GM12873 (cell line): ENCODE results near the gene MIPOL1.

Source experiments
- CTCF ChIP-seq: IDR thresholded peaks from 2 replicates; pipeline ENCODE4 v1.5.1; 2012; ENCODE audit warnings: low read depth, mild to moderate bottlenecking, moderate library complexity, low read length, control low read depth; ENCODE audit not compliant: insufficient read depth; ENCODE audit errors: missing control alignments

The MIPOL1 gene

GRCh38 chr14:37546621-37547447 lies 349.1 kb downstream of the MIPOL1 start:
- no peak for TF ChIP-seq CTCF

- TF ChIP-seq CTCF: no peak
Observed at GRCh38 chr14:37550511-37550910, 352.8 kb downstream of the MIPOL1 start.

GRCh38 chr14:37551119-37551518 lies 353.4 kb downstream of the MIPOL1 start:
- no peak for TF ChIP-seq CTCF

GRCh38 chr14:37553935-37554550 lies 356.3 kb downstream of the MIPOL1 start:
- TF ChIP-seq CTCF: no peak

- TF ChIP-seq CTCF: no peak
Observed at GRCh38 chr14:37558740-37559139, 361.0 kb downstream of the MIPOL1 start.

GRCh38 chr14:37559386-37559785 lies 361.6 kb downstream of the MIPOL1 start:
- no peak for TF ChIP-seq CTCF

GRCh38 chr14:37563189-37563588 lies 365.5 kb downstream of the MIPOL1 start:
- TF ChIP-seq CTCF: no peak
